ENCODE results near the gene DYSF.

DNA sequence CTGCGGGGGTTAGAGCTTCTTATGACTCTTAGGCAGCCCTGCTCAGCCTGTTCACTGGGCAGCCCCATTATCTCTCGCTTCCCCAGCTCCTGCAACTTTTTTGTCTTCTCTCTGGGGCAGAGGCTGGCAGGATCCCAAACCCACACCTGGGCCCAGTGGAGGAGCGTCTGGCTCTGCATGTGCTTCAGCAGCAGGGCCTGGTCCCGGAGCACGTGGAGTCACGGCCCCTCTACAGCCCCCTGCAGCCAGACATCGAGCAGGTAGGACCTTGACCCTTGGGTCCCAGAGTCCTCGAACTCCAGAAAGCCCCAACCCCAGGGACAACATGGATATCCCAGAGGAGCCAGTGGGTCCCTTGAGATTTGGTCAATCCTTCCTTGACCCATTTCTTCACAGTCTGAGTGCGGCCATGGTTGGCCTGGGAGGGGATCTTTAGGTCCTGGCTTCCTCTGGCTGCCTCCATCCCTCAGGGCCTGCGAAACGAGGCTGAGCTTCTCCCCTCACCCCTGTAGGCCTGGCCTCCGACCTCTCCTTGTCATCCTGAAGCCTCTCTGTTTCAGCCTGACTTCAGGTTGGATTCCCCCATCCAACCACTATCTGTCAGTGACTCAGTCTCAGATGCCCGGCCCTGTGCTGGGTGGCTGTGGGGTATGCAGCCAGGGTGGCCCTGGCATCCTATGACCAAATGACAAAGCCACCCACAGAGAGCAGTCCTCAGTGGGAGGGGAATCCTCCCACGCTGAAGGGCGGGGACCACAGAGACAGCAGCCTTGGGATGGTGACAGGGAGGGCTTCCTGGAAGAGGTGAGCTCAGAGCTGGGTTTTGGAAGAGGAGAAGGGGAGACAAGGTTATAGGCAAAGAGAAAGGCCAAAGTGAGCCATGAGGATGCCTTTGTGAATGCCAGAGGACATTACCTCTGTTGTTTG lies 214.2 kb downstream of the DYSF start:
- TF ChIP-seq FOXM1 (IDR thresholded peaks at IDR 0.05; ENCODE audit: borderline replicate concordance) (no peak), TARDBP (IDR thresholded peaks at IDR 0.05) (no peak), SUZ12 (IDR thresholded peaks at IDR 0.05) (no peak), BHLHE40 (IDR thresholded peaks at IDR 0.05; ENCODE audit: borderline replicate concordance) (no peak), SP1 (IDR thresholded peaks at IDR 0.05) (no peak), ARNT (IDR thresholded peaks at IDR 0.05) (no peak), NFRKB (IDR thresholded peaks at IDR 0.05) (no peak)
